AG08396 (cell line): ENCODE results near the gene SUPT20HL1.

ENCODE experiments used
- DNase-seq: peaks from one replicate; pipeline ENCODE4 v3.0.0; 2012; ENCODE audit warnings: low spot score, mixed read lengths

The SUPT20HL1 gene

GRCh38 chrX:24396931-24397279 is 36.5 kb downstream of the SUPT20HL1 start:
- no peak for DNase-seq

- no peak for DNase-seq
Observed at GRCh38 chrX:24398766-24399165, 38.3 kb downstream of the SUPT20HL1 start.

GRCh38 chrX:24399550-24399949 is 39.1 kb downstream of the SUPT20HL1 start:
- DNase-seq, result no peak

GRCh38 chrX:24405959-24406358 is 45.5 kb downstream of the SUPT20HL1 start:
- DNase-seq, result no peak
